ENCODE data around the gene ZPBP2. TPM values are rescaled to one million over a fixed set of nuclear protein-coding genes. Genes with fewer than 3 reads are reported as not detected.

ZPBP2 gene
- total RNA-seq, 1 donor from 2014 or later: not detected

Other genes starting within 250 kb of the ZPBP2 start
- gene PPP1R1B, start 241.2 kb upstream of the ZPBP2 start, total RNA-seq: 2.4 TPM
- 87.6 TPM for gene STARD3, start 231.1 kb upstream of the ZPBP2 start, total RNA-seq
- not detected for gene TCAP, start 202.9 kb upstream of the ZPBP2 start, total RNA-seq
- 5.1 TPM for gene PNMT, start 199.7 kb upstream of the ZPBP2 start, total RNA-seq
- 29.5 TPM for gene PGAP3, start 180.1 kb upstream of the ZPBP2 start, total RNA-seq
- 124 TPM for gene ERBB2, start 168.1 kb upstream of the ZPBP2 start, total RNA-seq
- 64.2 TPM for gene MIEN1, start 137.7 kb upstream of the ZPBP2 start, total RNA-seq
- gene GRB7, start 130.3 kb upstream of the ZPBP2 start, total RNA-seq: 1.6 TPM
- 1.5 TPM for gene IKZF3, start 3.9 kb upstream of the ZPBP2 start, total RNA-seq
- gene GSDMB, start 50.4 kb downstream of the ZPBP2 start, total RNA-seq: 6.9 TPM
- 32.2 TPM for gene ORMDL3, start 59.4 kb downstream of the ZPBP2 start, total RNA-seq
- gene LRRC3C, start 59.5 kb downstream of the ZPBP2 start, total RNA-seq: not detected
- gene GSDMA, start 94.8 kb downstream of the ZPBP2 start, total RNA-seq: not detected
- gene PSMD3, start 112.6 kb downstream of the ZPBP2 start, total RNA-seq: 93.1 TPM
- 0.43 TPM for gene CSF3, start 147.2 kb downstream of the ZPBP2 start, total RNA-seq
- 176 TPM for gene MED24, start 186.2 kb downstream of the ZPBP2 start, total RNA-seq
- 35.4 TPM for gene THRA, start 194.8 kb downstream of the ZPBP2 start, total RNA-seq
- gene NR1D1, start 232.4 kb downstream of the ZPBP2 start, total RNA-seq: 0.43 TPM